ENCODE data around the gene ACOXL.
"Not testable (repeated sequence)": the region's sequence is repeated elsewhere in the genome, so short reads cannot be mapped to it uniquely, and the experiment has no call there.

Gene ACOXL

DNA sequence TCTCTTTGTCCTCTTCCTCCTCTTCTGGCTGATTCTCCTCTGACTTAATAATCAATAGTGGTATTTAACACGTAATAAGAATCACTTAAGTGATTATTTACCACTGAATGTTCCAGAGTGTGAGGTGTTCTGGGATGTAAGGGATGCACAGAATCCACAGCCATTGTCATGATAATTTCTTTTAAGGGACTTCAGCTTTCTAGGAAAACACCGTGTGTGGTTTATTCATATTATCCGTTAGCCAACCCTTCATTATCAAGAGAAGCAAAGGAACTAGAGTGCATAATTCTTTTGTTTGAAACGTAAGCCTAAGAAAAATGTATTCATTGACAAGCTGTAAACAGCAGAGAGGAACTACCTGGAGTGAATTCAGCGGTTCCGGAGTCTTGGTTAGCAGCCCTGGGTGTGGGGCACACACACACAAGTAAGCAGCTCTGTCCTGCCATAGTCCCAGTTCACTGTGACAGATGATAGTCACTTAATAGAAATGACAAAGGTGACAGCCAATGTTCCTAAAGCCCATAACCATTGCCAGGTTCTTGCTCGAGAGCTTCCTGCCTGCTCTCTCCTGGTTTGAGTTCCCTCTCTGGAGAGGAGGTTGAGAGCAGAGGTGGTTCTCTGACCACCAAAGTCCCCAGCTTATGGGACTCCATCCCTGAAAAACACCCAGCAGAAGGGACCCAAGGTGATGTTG, 101.9 kb downstream of the ACOXL start:
- DNase-seq: no peak

GRCh38 chr2:110836671-110837070, 104.3 kb downstream of the ACOXL start:
- no peak for DNase-seq

- DNase-seq: no peak
Observed at GRCh38 chr2:110837446-110838409, 105.4 kb downstream of the ACOXL start.

DNA sequence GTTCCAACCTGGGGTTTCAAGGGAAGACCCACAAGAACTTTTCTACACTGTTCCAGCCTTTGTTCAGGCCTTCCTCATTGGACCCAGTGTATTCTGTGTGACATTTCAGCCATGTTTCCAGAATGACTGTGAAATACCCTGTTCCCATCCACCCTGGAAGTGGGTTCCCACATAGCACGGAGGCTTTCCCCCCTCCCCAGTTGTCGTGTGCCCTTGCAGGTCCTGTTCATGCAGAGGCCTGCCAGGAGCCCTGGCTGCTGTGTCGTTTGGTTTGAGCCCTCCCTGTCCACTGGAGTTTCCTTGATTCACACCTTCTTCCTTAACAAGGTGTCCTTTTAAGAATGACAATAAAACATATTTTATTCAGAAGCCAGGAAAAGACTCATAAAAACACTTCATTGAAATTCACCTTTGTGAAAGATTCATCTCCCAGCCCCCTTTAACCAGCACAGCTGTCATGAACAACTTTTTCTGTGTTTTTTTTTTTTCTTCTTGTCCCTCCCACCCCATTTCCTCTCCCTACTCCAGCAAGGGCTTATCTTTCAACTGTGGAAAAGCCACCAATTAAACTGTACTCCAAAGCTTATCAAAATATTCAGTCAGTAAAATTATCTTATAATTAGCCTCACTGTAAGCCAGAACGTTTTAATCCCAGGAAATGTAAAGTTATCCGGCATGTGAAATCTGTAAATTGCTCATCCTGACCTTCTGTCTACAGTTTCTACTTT, 106.4 kb downstream of the ACOXL start:
- DNase-seq: no peak

GRCh38 chr2:110840508-110840907, 108.1 kb downstream of the ACOXL start:
- no peak for DNase-seq

GRCh38 chr2:110842048-110842447, 109.7 kb downstream of the ACOXL start:
- no peak for DNase-seq

DNA sequence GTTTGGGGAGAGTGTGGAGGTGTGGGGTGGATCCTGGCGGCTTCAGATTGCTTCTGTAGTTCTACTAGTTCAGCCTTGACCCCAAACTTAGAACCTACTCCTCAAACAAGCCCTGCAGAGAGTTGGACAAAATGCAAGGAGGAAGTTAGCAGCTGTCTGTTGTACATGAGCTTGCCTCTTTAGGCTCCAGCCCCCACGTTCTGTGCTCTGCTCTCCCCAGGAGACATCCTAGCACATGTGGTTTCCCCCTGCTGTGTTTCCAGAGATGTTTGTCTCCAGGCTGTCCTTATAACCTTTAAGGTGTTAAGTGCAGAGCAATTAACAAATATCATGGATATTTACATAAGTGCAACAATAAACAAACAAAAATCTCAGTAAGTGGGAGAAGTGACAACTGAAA, 111.1 kb downstream of the ACOXL start:
- no peak for DNase-seq

GRCh38 chr2:110843959-110844510, 111.7 kb downstream of the ACOXL start:
- no peak for DNase-seq

GRCh38 chr2:110847651-110848050, 115.3 kb downstream of the ACOXL start:
- DNase-seq: no peak

DNA sequence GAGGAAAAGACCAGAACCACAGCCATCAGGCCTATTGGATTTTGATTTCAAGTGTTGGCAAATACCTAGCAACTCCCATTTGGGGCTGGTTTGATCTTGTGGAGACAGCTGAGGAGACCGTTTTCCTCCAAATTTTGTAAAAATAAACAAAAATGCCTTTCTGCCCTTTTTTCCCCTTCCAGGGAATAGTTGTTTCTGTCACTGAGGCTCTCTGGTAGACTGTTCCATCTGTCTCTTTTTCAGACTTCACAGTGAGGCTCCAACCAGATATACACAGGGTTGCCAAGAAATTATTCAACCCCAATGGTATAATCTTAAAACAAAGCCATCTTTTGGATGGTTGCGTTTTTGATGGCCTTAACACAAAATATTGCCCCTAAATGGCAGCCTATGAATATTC, 115.7 kb downstream of the ACOXL start:
- no peak for DNase-seq

- no peak for DNase-seq
Observed at GRCh38 chr2:110848519-110849030, 116.2 kb downstream of the ACOXL start.

GRCh38 chr2:110851531-110851930, 119.2 kb downstream of the ACOXL start:
- no peak for DNase-seq

DNA sequence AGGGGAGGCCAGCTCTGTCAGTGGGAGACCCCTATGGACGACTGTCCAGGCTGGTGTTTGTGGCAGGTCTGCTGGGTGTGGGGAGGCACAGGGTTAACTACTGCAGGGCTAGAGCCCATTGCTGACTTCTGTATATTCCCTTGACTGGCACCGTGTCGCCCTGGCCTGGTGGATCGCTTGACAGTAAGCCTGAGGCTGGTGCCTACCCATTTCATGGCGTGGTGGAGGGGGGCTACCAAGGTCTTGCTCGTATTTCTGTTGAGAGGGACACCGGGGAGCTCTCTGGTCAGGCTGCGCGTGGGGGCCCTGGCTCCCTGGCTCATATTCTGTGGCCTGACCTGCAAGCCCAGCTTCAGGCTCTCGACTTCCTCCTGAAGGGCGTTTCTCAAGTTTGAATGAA, 119.7 kb downstream of the ACOXL start:
- DNase-seq: no peak

DNA sequence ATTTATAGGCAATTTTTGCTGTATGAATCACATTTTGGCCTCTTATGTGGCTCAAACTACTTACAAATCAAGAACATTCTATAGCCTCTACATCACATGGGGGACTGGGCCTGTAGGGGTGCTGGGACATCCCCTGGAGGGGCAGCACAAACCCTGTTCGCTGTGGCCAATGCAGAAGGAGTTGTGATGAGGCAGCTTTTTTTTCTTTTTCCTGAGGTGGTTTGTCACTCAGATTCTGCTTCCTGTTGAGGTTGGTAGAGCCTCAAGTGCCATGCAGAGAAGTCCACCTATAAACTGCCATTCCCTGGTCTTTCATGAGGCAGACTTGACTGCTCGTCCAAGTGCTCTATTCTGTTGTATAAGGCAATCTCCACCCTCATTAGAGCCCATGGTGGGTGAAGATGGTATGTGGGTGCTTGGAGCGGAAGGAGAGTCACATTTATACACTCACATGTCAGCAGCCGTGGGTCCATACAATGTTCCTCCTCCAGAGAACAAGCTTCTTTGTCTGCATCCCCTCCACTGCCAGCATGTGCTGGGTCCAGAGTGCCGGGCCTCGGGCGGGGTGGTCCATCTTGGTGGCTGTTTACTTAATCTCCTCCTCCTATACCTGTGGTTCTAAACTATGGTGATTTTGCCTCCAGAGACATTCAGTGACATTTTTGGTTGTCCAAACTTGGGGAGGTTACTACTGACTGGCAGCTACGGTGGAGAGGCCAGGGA, 120.3 kb downstream of the ACOXL start:
- DNase-seq: no peak

DNA sequence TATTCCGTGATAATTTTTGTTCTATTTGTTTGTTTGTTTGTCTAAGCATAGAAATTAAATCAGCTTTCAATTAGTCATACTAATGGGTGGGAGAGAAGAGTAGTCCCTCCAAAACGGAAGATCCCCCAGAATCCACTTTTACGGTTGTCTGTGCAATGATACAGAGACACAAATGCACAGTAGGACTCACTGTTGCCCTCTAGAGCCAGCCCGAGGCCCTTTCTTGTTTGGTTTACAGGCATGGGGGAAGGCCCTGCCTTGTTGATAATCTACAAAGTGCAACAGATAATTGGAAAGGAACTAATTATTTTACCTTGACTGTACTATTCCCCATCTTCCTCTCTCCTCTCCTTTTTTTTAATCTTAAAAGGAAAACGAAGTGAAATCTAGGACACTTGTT, 121.1 kb downstream of the ACOXL start:
- DNase-seq: peak; percentile 12 to 59

- DNase-seq: no peak
Observed at GRCh38 chr2:110853948-110854347, 121.6 kb downstream of the ACOXL start.

- no peak for DNase-seq
Observed at GRCh38 chr2:110854355-110855081, 122.1 kb downstream of the ACOXL start.

- DNase-seq: not testable (repeated sequence)
Observed at GRCh38 chr2:110855841-110856240, 123.5 kb downstream of the ACOXL start.

DNA sequence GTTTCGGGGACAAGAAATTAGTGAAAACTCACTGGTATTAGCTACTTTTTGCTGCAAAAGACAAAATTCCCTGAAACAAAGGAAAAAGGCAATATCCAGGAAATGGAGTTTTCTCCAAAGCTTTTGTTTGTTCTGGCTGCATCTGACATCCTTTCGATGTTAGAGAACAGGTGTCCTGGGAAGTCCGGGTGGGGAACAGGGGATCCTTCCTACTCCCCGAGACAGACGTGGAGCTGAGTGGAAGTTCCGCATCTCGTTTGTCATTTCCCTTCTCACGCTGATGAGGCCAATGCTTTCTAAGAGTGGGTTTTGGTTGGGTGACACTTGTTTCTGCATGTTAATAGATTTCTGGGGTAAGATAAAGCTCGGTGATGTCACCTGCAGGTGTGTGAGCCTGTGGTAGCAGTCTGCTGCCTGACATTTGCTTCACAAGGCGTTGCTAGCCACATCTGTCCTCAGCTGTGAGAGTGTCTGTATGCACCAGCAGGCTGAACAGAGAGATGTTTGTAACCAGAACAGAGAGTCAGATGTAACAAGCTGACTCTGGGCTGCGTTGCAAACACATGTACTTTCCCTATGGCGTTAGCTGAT, 125.9 kb downstream of the ACOXL start:
- DNase-seq: peak; percentile 7 to 30

DNA sequence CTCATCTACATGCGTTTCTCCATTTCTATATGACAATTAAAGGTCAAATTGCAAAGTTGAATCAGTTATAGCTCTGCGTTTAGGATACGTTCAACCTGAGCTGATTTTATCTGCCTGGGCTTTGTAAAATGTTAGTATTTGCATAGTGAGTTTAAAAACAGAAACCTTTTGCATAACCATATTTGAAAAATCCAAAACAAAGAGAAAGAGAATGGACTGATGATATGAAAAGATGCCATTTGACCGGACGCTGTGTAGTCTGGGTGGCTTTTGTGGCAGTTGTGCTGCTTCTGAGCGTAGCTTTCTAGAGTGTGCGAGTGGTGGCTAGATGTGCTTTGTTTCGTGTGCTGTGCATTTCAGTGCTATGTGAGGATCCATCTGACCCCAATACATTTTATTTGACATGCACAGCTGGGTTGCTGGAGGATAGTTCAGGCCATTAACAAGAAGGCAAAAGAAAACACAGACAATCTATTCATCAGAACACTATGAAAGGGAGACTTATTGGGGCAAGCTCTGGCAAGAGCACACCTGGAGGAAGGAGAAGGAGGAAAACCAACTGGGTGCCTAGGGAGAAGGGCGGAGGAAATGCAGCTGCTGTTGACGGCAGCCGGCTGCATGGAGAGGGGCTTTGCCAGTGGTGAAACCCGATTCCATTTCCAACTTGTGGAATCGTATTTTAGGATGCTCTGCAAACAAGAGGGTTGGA, 126.8 kb downstream of the ACOXL start:
- DNase-seq: peak in 1 of 2 experiments; percentile 9

Data from SHP77 (cell line).